Endodermal cell (in vitro differentiated cells): ENCODE data around the gene EXO5. TPM values are rescaled to one million over a fixed set of nuclear protein-coding genes. Genes with fewer than 3 reads are reported as not detected.
A peak's percentile ranks its signal among the peaks of the same experiment; 100 is the strongest.

Experiments
- DNase-seq: peaks from one replicate; pipeline ENCODE4 v3.0.0-alpha.2; 2017
- H3K27ac ChIP-seq: 2 replicates; pipeline ENCODE4 v1.5.1; 2013; ENCODE audit warnings: mild to moderate bottlenecking, low read depth, low read length, moderate library complexity
- H3K27me3 ChIP-seq: 2 replicates; pipeline ENCODE4 v1.6.1; 2013; ENCODE audit warnings: mild to moderate bottlenecking, low read length, moderate library complexity; ENCODE audit not compliant: insufficient read depth, control insufficient read depth, poor library complexity, severe bottlenecking
- H3K36me3 ChIP-seq: 2 replicates; pipeline ENCODE4 v1.7.0; 2013; ENCODE audit warnings: mild to moderate bottlenecking, low read length, moderate library complexity; ENCODE audit not compliant: control insufficient read depth, insufficient read depth
- H3K4me1 ChIP-seq: one replicate; pipeline ENCODE4 v1.7.0; 2013; ENCODE audit warnings: low read length; ENCODE audit not compliant: control insufficient read depth, insufficient read depth
- H3K4me3 ChIP-seq: 2 replicates; pipeline ENCODE4 v1.5.1; 2013; ENCODE audit warnings: mild to moderate bottlenecking, low read length, moderate library complexity
- H3K9ac ChIP-seq: 2 replicates; pipeline ENCODE4 v1.6.1; 2013; ENCODE audit warnings: mild to moderate bottlenecking, low read length, moderate library complexity; ENCODE audit not compliant: poor library complexity, severe bottlenecking; ENCODE audit errors: extremely low read depth
- H3K9me3 ChIP-seq: 2 replicates; pipeline ENCODE4 v1.6.1; 2013; ENCODE audit warnings: mild to moderate bottlenecking, low read length, moderate library complexity; ENCODE audit not compliant: control insufficient read depth
- H3K27ac Mint-ChIP-seq: 2 replicates; pipeline ENCODE4 v1.8.0; 2020; ENCODE audit warnings: mixed read lengths
- H3K27me3 Mint-ChIP-seq: 2 replicates; pipeline ENCODE4 v1.8.0; 2021; ENCODE audit warnings: mild to moderate bottlenecking, mixed read lengths; ENCODE audit not compliant: insufficient read depth
- H3K36me3 Mint-ChIP-seq: 2 replicates; pipeline ENCODE4 v1.8.0; 2020; ENCODE audit warnings: low read depth, mixed read lengths
- H3K4me1 Mint-ChIP-seq: 2 replicates; pipeline ENCODE4 v1.8.0; 2020; ENCODE audit warnings: mixed read lengths
- H3K4me3 Mint-ChIP-seq: 2 replicates; pipeline ENCODE4 v1.8.0; 2020; ENCODE audit warnings: mild to moderate bottlenecking, moderate library complexity, mixed read lengths
- H3K9me3 Mint-ChIP-seq: 2 replicates; pipeline ENCODE4 v1.8.0; 2020; ENCODE audit warnings: mild to moderate bottlenecking, mixed read lengths
- WGBS, 2 experiments: methylation state at CpG; one replicate each; pipeline versions ENCODE4 v1.1.5 to v1.1.7; 2013; ENCODE audit warnings: missing lambda C conversion rate in 2 of 2, mixed read lengths in 1 of 2; ENCODE audit not compliant: insufficient coverage in 1 of 2, insufficient read length in 1 of 2; 5-methylcytosine and 5-hydroxymethylcytosine counted together
- total RNA-seq, 2 donors: library from RNA; stranded (reverse); fragmentation: NEBNext Ultra II Directional in 1 of 2; extraction: Animal tissue kit (Norgen Biotek cat#: 25700) in 1 of 2; gene quantifications; 2 replicates in 1 of 2; 3 replicates in 1 of 2; pipeline ENCODE4 v1.2.1, GENCODE V29; 2021
- TF ChIP-seq, protein P1 (sequence below): fragments of 200-600 bp; sonication (generic); conservative IDR thresholded peaks from 2 replicates; pipeline ENCODE4 v1.5.0; 2021; ENCODE audit warnings: antibody characterized with exemption, mild to moderate bottlenecking

EXO5 gene
- total RNA-seq, 2 donors from 2014 or later = 8.6 to 13.3 TPM

DNA sequence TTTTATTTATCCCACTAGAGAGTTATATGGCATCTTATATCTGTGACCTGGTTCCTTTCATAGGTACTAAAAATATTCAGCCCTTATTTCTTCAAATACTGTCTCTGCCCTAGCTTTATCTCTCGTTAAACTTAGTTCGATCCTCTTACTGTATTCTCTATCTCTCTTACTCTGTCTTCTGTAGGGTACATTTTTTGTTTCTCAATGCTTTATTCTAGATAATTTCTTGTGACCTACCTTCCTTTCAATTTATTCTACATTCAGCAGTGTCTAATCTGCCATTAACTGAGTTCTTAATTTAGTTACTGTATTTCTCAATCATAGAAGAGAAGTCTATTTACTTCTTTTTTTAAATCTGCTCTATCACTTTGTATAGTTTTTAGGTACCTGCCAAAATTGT, 33.3 kb upstream of the EXO5 start:
- no peaks in the 10 kb centered on the region for H3K4me1 ChIP-seq
- H3K9ac ChIP-seq = no peak overlapping the region
- H3K4me3 ChIP-seq = no peak overlapping the region
- Mint-ChIP-seq H3K36me3 (peaks cover 7% of the 10 kb centered on the region), H3K27ac (no peak overlapping the region), H3K9me3 (peaks cover 41% of the 10 kb centered on the region), H3K4me3 (no peak overlapping the region), H3K27me3 (peaks cover 5% of the 10 kb centered on the region), H3K4me1 (peaks cover 7% of the 10 kb centered on the region)
- 90 to 94% methylated on average over 2 of the region's 2 CpGs for WGBS, 2 experiments
- no peak for DNase-seq
- H3K36me3 ChIP-seq = peaks cover 5% of the 10 kb centered on the region
- TF ChIP-seq, protein P1, sequence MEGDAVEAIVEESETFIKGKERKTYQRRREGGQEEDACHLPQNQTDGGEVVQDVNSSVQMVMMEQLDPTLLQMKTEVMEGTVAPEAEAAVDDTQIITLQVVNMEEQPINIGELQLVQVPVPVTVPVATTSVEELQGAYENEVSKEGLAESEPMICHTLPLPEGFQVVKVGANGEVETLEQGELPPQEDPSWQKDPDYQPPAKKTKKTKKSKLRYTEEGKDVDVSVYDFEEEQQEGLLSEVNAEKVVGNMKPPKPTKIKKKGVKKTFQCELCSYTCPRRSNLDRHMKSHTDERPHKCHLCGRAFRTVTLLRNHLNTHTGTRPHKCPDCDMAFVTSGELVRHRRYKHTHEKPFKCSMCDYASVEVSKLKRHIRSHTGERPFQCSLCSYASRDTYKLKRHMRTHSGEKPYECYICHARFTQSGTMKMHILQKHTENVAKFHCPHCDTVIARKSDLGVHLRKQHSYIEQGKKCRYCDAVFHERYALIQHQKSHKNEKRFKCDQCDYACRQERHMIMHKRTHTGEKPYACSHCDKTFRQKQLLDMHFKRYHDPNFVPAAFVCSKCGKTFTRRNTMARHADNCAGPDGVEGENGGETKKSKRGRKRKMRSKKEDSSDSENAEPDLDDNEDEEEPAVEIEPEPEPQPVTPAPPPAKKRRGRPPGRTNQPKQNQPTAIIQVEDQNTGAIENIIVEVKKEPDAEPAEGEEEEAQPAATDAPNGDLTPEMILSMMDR = no peak
- peaks cover 41% of the 10 kb centered on the region for H3K9me3 ChIP-seq
- no peak overlapping the region for H3K27ac ChIP-seq
- no peaks in the 10 kb centered on the region for H3K27me3 ChIP-seq

DNA sequence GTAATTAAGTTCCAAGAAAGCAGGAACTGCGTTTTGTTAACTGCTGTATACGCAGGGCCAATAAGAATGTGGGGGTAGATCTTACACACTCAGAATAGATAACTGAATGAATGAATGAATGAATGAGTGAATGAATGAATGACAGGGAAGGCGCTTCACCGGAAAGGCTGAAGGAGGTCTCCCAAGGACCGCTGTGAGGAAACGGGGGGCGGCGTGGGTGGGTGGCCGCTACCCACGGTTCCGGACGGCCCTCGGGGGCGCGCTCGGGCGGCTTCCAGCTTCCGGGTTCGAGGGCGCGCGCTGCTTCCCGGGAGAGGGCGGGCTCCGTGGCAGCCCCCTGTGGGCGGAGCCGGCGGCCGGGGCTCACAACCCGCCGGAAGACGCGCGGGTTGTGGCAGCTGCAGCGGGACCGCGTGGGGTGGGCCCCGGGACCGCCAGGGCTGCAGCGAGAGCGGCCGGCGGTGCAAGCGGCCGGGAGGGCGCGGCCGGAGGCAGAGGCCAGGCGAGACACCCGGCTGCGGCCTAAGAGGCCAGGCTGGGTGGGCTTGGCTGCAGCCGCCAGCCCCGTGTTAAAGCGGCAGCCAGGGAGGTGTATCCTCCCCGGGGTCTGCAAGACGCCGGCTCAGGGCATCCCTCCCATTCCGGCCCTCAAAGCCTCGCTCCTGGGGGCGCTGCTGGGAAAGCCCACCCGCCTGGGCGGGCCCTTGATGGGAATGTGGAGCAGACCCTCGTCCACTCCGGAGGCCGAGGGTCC, 31.5 kb upstream of the EXO5 start, which contains the start of gene ZFP69:
ZFP69 (plus strand) TSS at position 367 of the 754 bp plus-strand sequence. CDS start 2,072 bp downstream, outside the sequence.
- Histone ChIP-seq H3K4me1 (no peaks in the 10 kb centered on the region), H3K9ac (peak within 1 kb of the TSS; percentile 36), H3K27ac (peak within 1 kb of the TSS; percentile 40), H3K4me3 (peak within 1 kb of the TSS; percentile 91), H3K9me3 (peaks cover 31% of the 10 kb centered on the region), H3K27me3 (no peaks in the 10 kb centered on the region), H3K36me3 (peaks cover 15% of the 10 kb centered on the region)
- H3K27ac Mint-ChIP-seq = no peak within 1 kb of the TSS
- peak; percentile 85 for DNase-seq
- TF ChIP-seq, protein P1 = no peak
- peaks cover 2% of the 10 kb centered on the region for H3K27me3 Mint-ChIP-seq
- H3K4me3 Mint-ChIP-seq = peak within 1 kb of the TSS; percentile 73
- peaks cover 26% of the 10 kb centered on the region for H3K9me3 Mint-ChIP-seq
- H3K36me3 Mint-ChIP-seq = peaks cover 19% of the 10 kb centered on the region
- WGBS, 2 experiments = 1 to 2% methylated on average over 23 to 65 of the region's 65 CpGs
- H3K4me1 Mint-ChIP-seq = peaks cover 7% of the 10 kb centered on the region

DNA sequence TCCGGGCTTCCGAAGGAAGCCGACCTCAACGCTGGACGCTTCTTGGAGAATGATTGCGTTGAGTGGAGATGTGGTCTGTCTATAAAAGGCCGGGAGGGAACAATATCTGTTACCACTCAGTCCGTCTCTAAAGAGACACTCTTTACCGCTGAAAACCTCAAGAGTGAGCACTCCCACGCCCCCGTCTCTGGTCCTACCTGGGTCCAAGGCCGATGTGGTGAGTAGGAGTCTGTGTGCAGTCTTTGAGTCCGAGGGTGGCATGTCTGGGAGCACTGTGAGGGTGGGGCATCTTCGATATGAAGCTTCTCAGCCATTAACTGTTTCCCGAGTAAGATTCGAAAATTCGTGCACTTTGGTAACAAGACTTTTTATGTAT, 30.9 kb upstream of the EXO5 start:
- peaks cover 26% of the 10 kb centered on the region for H3K9me3 Mint-ChIP-seq
- peaks cover 7% of the 10 kb centered on the region for H3K4me1 Mint-ChIP-seq
- WGBS, 2 experiments = 6 to 21% methylated on average over 3 to 17 of the region's 17 CpGs
- Histone ChIP-seq H3K9me3 (peaks cover 31% of the 10 kb centered on the region), H3K4me1 (no peaks in the 10 kb centered on the region), H3K27me3 (no peaks in the 10 kb centered on the region), H3K4me3 (peak overlapping the region; percentile 91), H3K27ac (peak overlapping the region; percentile 40), H3K9ac (peak overlapping the region; percentile 36), H3K36me3 (peaks cover 20% of the 10 kb centered on the region)
- H3K36me3 Mint-ChIP-seq = peaks cover 25% of the 10 kb centered on the region
- TF ChIP-seq, protein P1 = no peak
- no peak for DNase-seq
- peak overlapping the region; percentile 73 for H3K4me3 Mint-ChIP-seq
- H3K27me3 Mint-ChIP-seq = peaks cover 2% of the 10 kb centered on the region
- H3K27ac Mint-ChIP-seq = no peak overlapping the region
